Pancreas (tissue), 10 donors: ENCODE measurements around the gene HLA-DMA. TPM values are rescaled to one million over a fixed set of nuclear protein-coding genes. Genes with fewer than 3 reads are reported as not detected.

Experiments used
- ATAC-seq, 4 donors: fragments of 200-7000 bp; cut with Tn5 transposase; one replicate each; pipeline versions ENCODE4 v1.8.0 to v1.9.1; 2020; ENCODE audit warnings: mild to moderate bottlenecking in 4 of 4, moderate library complexity in 4 of 4
- DNase-seq, 6 donors: peaks; one replicate each; pipeline ENCODE4 v3.0.0-alpha.2; 2020
- FAIRE-seq: peaks from 2 replicates; lab custom pipeline; 2012; peaks lifted over from hg19 to GRCh38; lab: Jason Lieb, UNC
- H3K27ac ChIP-seq, 4 donors: fragments of 200-600 bp; sonication (generic); 1 replicate in 3 of 4; 2 replicates in 1 of 4; pipeline versions ENCODE4 v1.5.0 to v1.8.0; 2020
- H3K27me3 ChIP-seq, 4 donors: fragments of 200-600 bp; one replicate each; pipeline ENCODE4 v1.8.0; 2021
- H3K36me3 ChIP-seq, 3 donors: fragments of 200-600 bp; sonication (generic) in 1 of 3; one replicate each; pipeline versions ENCODE4 v1.5.0 to v1.8.0; 2020 to 2021
- H3K4me1 ChIP-seq, 3 donors: fragments of 200-600 bp; one replicate each; pipeline ENCODE4 v1.8.0; 2021
- H3K4me3 ChIP-seq, 4 donors: fragments of 200-600 bp; sonication (generic) in 2 of 4; one replicate each; pipeline versions ENCODE4 v1.5.0 to v1.8.0; 2020 to 2021
- H3K9me3 ChIP-seq, 4 donors: fragments of 200-600 bp; one replicate each; pipeline ENCODE4 v1.8.0; 2021
- WGBS, 2 donors: extraction: QIAGEN DNeasy Blood & Tissue Kit; methylation state at CpG; one replicate each; pipeline ENCODE4 v1.1.7; 2013; 5-methylcytosine and 5-hydroxymethylcytosine counted together
- intact Hi-C, 3 donors: fragments of 100-400 bp; cut with DNase I; formaldehyde crosslinking; loops; one replicate each; pipeline versions ENCODE4 v1.11.1 to v1.14.2; 2022
- polyA plus RNA-seq, 2 donors: library from polyadenylated mRNA; stranded (reverse); fragments of 200-250 nt; gene quantifications; one replicate each; pipeline ENCODE4 v1.2.3, GENCODE V29; 2013
- total RNA-seq, 6 donors: library from RNA; stranded (reverse); fragmentation: NEBNext Ultra II Directional in 4 of 6; extraction: Animal tissue kit (Norgen Biotek cat#: 25700) in 4 of 6; gene quantifications; one replicate each; pipeline versions ENCODE4 v1.2.1 to v1.2.4, GENCODE V29; 2021 to 2023
- TF ChIP-seq, protein P1 (sequence below), 4 donors: fragments of 200-600 bp; sonication (generic) in 3 of 4; IDR thresholded peaks; one replicate each; pipeline versions ENCODE4 v1.5.0 to v1.8.0; 2021; ENCODE audit warnings: antibody characterized with exemption in 4 of 4
- donor health status: healthy with polysubstance abuse.
- donor health status: DM: no; HTN: no; CAD: no; lungs with moderate emphysema.
- donor health status: DM: no; HTN: no; CAD: no.
- donor health status: control.
- donor health status: control.
- donor health status: Bipolar disorder and iron deficiency.
- donor health status: DM: yes; HTN: yes; CAD: no.
- donor health status: DM: no; HTN: no; CAD: no.
- donor health status: DM: no; HTN: no; CAD: no.
- donor health status: DM: yes; HTN: yes; CAD: no.

Gene HLA-DMA
- total and polyA plus RNA-seq, 8 donors, result 6.8 to 72.9 (median 23.0) TPM

DNA sequence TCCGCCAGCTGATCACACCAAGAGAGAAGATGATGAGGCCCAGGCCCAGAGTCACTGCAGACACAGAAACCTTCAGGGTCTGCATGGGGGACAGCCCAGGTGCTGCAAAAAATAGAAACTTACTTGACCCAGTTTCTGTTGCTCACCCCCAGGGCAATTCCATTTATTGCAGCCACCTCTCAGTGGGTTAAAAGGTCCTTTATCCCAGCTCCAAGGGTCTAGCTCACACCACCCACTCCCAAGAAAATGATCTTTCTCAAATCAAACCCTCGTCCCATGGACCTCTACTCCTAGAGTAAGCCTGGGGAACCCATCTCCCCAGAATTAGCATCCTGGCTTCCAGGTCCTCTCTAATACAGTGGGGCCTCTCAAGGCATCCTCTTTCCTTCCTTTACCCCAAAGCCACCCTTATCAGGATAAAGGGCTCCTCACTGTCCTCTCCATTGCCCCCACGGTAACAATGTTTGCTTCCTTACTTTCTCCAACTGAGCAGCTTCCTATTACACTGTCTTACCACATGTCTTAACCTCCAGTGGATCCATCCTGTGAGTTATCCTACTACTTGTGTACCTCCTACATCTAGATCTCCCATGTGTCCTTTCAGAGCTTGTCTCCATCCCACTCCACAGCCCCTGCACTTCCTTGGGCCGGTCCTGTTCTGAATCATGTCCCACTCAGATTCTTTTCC is 17.2 kb downstream of the HLA-DMA start:
- DNase-seq (no peak), ATAC-seq (no peak), FAIRE-seq (no peak)
- Histone ChIP-seq H3K36me3 (no peaks in the 10 kb centered on the region), H3K27me3 (no peaks in the 10 kb centered on the region), H3K4me3 (no peak overlapping the region), H3K27ac (no peak overlapping the region), H3K9me3 (no peaks in the 10 kb centered on the region), H3K4me1 (peaks cover 0 to 4% (median 0%) of the 10 kb centered on the region in 3 donors)
- intact Hi-C loops, result loop anchor here in 2 of 3 donors (5.0 to 10.0 kb wide), 2 partner anchors 47 to 49 kb away; no protein-coding TSS in a partner anchor
- TF ChIP-seq, protein P1, sequence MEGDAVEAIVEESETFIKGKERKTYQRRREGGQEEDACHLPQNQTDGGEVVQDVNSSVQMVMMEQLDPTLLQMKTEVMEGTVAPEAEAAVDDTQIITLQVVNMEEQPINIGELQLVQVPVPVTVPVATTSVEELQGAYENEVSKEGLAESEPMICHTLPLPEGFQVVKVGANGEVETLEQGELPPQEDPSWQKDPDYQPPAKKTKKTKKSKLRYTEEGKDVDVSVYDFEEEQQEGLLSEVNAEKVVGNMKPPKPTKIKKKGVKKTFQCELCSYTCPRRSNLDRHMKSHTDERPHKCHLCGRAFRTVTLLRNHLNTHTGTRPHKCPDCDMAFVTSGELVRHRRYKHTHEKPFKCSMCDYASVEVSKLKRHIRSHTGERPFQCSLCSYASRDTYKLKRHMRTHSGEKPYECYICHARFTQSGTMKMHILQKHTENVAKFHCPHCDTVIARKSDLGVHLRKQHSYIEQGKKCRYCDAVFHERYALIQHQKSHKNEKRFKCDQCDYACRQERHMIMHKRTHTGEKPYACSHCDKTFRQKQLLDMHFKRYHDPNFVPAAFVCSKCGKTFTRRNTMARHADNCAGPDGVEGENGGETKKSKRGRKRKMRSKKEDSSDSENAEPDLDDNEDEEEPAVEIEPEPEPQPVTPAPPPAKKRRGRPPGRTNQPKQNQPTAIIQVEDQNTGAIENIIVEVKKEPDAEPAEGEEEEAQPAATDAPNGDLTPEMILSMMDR (IDR thresholded peaks at IDR 0.05), result no peak
- 82 to 88% methylated on average over 4 of the region's 4 CpGs for WGBS, 2 donors

DNA sequence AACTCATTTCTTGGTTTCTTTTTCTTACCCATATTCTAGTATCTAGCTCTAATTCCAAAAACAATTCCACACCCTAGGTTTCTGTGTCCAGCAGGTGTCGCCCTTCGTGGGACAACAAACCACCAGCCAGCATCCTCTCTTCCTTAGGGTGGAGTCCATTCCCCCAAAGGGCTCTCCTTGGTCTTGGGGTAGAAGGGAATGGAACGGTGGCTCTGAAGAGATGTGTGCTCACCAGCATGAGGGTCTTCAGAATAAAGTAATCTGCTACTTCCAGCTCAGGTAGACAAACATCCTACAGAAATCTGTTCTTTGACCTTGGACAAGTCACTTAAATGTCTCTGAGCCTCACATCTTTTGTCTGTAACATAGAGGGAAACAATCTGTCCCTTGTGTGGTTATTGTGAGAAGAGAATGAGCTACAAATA is 19.2 kb downstream of the HLA-DMA start:
- Histone ChIP-seq H3K9me3 (no peaks in the 10 kb centered on the region), H3K27ac (no peak overlapping the region), H3K4me3 (no peak overlapping the region), H3K36me3 (no peaks in the 10 kb centered on the region), H3K4me1 (no peaks in the 10 kb centered on the region), H3K27me3 (no peaks in the 10 kb centered on the region)
- DNase-seq (peak in 5 of 6 donors; percentile 55 to 86 (median 71)), FAIRE-seq (peak; percentile 79), ATAC-seq (peak; percentile 43 to 86 (median 80))
- WGBS, 2 donors, result 1 to 3% methylated on average over 3 of the region's 3 CpGs
- intact Hi-C loops, result loop anchor here in 1 of 3 donors (10.0 kb wide), 1 partner anchor 51 kb away; no protein-coding TSS in a partner anchor
- TF ChIP-seq, protein P1 (IDR thresholded peaks at IDR 0.05), result peak; percentile 47 to 69 (median 62)

DNA sequence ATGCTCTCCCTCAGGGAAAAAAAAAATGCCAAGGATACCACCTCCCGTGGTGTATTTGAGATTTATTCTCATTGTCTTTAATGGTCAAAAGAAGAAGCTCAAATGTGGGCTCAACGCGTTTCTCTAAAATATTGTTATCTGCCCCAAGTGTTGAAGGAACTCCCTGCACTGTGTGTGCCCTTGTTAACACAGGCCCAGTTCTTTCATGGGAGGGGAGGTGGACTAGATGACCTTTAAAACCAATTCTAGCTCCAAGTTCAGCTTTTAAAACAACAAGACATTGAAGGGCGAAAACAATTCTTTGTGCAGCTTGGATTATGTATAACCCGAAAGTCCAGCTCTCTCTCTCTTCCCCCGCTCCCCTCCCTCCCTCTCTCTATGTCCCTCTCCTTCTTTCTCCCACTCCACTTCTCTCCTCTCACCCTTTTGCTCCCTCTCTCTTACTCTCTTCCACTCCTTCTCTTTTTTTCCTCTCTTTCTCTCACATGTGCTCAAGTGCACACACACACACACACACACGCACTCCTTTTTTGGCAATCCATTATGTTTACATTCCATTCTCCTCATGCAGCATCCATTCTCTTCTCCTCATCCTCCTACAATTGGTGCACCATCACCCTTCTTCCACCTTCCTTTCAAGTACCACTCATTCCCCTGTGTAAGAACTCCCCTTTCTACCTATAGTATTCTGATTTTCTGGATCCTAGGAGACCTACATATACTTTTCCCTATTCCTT is 20.6 kb downstream of the HLA-DMA start:
- Histone ChIP-seq H3K9me3 (no peaks in the 10 kb centered on the region), H3K4me1 (no peaks in the 10 kb centered on the region), H3K27ac (no peak overlapping the region), H3K36me3 (no peaks in the 10 kb centered on the region), H3K4me3 (no peak overlapping the region), H3K27me3 (no peaks in the 10 kb centered on the region)
- TF ChIP-seq, protein P1 (IDR thresholded peaks at IDR 0.05), result no peak
- intact Hi-C loops, result loop anchor here in 1 of 3 donors (10.0 kb wide), 1 partner anchor 53 kb away; no protein-coding TSS in a partner anchor
- FAIRE-seq (no peak), ATAC-seq (no peak), DNase-seq (no peak)
- WGBS, 2 donors, result 77 to 80% methylated on average over 7 of the region's 7 CpGs

DNA sequence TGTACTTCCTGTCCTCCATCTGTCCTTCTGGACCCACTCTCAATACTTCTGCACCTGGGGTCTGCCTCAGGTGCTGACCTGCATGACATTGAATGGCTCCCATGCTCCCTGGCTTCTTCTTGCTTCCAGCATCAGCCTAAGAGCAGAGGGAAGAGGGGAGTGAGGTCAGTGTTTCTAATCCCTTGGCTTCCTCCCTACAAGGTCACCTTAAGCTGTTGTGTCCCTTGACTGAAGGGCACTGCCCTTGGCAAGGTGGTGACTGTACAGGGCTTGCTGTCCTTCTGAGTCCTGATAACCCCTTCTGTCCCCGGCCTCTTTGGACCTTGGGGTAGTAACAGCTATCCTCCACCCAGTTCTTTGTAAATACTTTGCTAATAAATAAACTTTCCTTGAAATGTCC is 21.7 kb downstream of the HLA-DMA start:
- no peaks in the 10 kb centered on the region for H3K4me1 ChIP-seq
- H3K36me3 ChIP-seq, result no peaks in the 10 kb centered on the region
- no peaks in the 10 kb centered on the region for H3K9me3 ChIP-seq
- TF ChIP-seq, protein P1 (IDR thresholded peaks at IDR 0.05), result no peak
- DNase-seq (no peak), ATAC-seq (no peak), FAIRE-seq (no peak)
- intact Hi-C loops, result loop anchor here in 1 of 3 donors (10.0 kb wide), 1 partner anchor 54 kb away; no protein-coding TSS in a partner anchor
- H3K27me3 ChIP-seq, result no peaks in the 10 kb centered on the region
- WGBS, 2 donors, result 0 to 2% methylated on average over 1 of the region's 1 CpG
- H3K4me3 ChIP-seq, result no peak overlapping the region
- H3K27ac ChIP-seq, result no peak overlapping the region
